Stimulated activated naive CD8-positive, alpha-beta T cell treated with anti-CD3 and anti-CD28 coated beads, Interleukin-15, Interleukin-2, amounts not matched to agents 100 ng/mL and 50 ng/mL, for 24 hours (primary cell): Measurements from ENCODE around the gene GABRA4.

Source experiments
- H3K27ac Mint-ChIP-seq: one replicate; pipeline ENCODE4 v1.8.0; 2021; ENCODE audit warnings: mild to moderate bottlenecking, mixed read lengths
- H3K27me3 Mint-ChIP-seq: one replicate; pipeline ENCODE4 v1.8.0; 2021; ENCODE audit warnings: mixed read lengths
- H3K36me3 Mint-ChIP-seq: one replicate; pipeline ENCODE4 v1.8.0; 2021; ENCODE audit warnings: low read depth, mixed read lengths
- H3K4me1 Mint-ChIP-seq: one replicate; pipeline ENCODE4 v1.8.0; 2021; ENCODE audit warnings: low read depth, mixed read lengths
- H3K4me3 Mint-ChIP-seq: one replicate; pipeline ENCODE4 v1.8.0; 2021; ENCODE audit warnings: mild to moderate bottlenecking, mixed read lengths
- H3K9me3 Mint-ChIP-seq: one replicate; pipeline ENCODE4 v1.8.0; 2021; ENCODE audit warnings: mixed read lengths

Gene GABRA4

DNA sequence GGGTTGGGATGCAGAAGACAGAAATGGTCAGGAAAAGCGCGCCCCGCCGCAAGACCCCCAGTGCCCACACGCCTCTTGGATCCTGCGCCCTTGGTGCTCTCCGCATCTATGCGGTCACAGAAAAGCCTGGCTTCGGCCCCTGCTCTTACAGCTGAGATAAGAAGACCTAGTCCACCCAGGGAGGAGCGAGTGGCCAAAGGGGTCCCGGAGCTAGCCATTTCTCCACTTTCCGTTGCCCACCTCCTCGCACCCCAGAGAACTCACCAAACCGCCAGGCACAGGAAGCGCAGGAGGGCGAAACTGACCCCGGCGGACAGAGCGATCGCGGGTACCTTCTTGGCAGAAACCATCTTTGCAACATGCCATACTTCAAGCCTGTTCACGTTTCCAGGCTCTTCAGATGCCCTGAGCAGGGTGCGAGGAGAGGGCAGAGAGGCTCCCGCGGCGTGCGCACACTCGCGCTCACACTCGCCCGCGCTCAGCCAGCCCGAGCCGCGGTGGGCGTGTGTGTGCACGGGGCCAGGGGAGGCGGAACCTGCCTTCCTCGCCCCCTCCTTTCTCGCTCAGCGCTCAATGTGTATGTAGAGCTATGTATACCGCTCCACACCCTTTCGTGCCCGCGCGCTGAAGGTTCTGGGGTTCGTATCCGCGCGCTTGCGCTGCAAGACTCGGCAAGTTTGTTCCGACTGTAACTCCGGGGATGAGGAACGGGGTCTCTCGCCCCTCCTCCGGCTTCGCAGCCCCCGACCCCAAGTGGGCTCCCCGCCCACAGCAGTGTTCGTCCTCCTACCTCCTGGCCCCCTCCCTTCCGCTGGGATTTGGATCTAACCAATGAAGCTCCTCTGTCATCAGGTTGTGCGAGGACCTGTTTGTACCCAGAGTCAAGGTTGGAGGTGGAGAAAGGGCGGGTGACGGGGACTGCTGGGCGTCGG lies at the start of gene GABRA4:
Gene GABRA4, minus strand, starts transcription at position 507 of the 932 bp plus-strand sequence. Its CDS starts 157 bp downstream, at position 350.
- H3K4me1 Mint-ChIP-seq: peaks cover 2% of the 10 kb centered on the region
- H3K27ac Mint-ChIP-seq: no peak within 1 kb of the TSS
- peaks cover 63% of the 10 kb centered on the region for H3K27me3 Mint-ChIP-seq
- H3K36me3 Mint-ChIP-seq: no peaks in the 10 kb centered on the region
- peak within 1 kb of the TSS; percentile 25 for H3K4me3 Mint-ChIP-seq
- H3K9me3 Mint-ChIP-seq: no peaks in the 10 kb centered on the region

DNA sequence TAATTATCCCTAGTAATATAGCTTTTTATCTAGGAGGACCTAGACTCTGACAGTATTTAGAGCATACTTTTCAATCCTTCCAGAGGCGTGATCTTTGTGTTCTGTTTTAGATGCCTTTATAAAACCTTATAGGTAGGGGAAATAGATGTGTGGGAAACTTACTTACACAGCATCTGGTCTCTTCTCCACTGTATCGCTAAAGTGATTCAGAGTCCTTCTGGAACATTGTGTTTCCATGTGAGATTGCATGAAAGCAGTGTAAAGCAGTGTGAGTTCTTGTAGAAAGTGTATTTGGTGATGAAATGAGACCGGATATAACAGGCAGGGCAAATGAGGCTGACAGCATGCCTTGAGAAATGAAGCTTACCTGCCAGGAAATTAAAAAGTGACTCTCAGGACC lies 47.4 kb upstream of the GABRA4 start:
- Mint-ChIP-seq H3K4me1 (no peaks in the 10 kb centered on the region), H3K9me3 (no peaks in the 10 kb centered on the region), H3K4me3 (no peak overlapping the region), H3K27me3 (peaks cover 20% of the 10 kb centered on the region), H3K36me3 (no peaks in the 10 kb centered on the region), H3K27ac (no peak overlapping the region)

DNA sequence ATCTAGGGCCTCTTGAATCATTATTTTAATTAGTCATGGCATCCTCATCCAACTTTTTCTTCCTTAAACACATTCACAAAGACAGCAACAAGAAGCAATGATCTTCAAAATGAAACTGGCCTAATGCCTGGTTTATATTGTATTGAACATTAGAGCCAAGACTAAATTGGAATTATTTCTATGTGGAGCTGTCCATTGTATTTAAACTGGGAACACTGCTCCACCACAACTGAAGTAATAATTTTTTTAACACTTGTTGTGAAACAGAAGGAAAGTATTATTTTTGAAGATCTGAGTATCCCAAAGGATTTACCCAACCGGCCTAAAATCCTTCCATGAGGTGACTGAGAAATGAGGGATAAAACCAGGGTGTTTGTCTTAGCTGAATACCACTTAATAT lies 44.9 kb upstream of the GABRA4 start:
- Mint-ChIP-seq H3K9me3 (no peaks in the 10 kb centered on the region), H3K27me3 (peaks cover 14% of the 10 kb centered on the region), H3K27ac (no peak overlapping the region), H3K4me1 (no peaks in the 10 kb centered on the region), H3K36me3 (no peaks in the 10 kb centered on the region), H3K4me3 (no peak overlapping the region)

- peaks cover 50% of the 10 kb centered on the region for H3K27me3 Mint-ChIP-seq
- H3K4me1 Mint-ChIP-seq: peaks cover 15% of the 10 kb centered on the region
- no peak overlapping the region for H3K27ac Mint-ChIP-seq
- peak overlapping the region; percentile 39 for H3K4me3 Mint-ChIP-seq
- no peaks in the 10 kb centered on the region for H3K36me3 Mint-ChIP-seq
- H3K9me3 Mint-ChIP-seq: no peaks in the 10 kb centered on the region
Observed at GRCh38 chr4:47032405-47033106, 39.2 kb upstream of the GABRA4 start.

GRCh38 chr4:47031751-47032404 lies 38.5 kb upstream of the GABRA4 start:
- H3K27me3 Mint-ChIP-seq: peaks cover 50% of the 10 kb centered on the region
- H3K4me1 Mint-ChIP-seq: peaks cover 15% of the 10 kb centered on the region
- H3K27ac Mint-ChIP-seq: no peak overlapping the region
- H3K4me3 Mint-ChIP-seq: peak overlapping the region; percentile 67
- H3K36me3 Mint-ChIP-seq: no peaks in the 10 kb centered on the region
- no peaks in the 10 kb centered on the region for H3K9me3 Mint-ChIP-seq

DNA sequence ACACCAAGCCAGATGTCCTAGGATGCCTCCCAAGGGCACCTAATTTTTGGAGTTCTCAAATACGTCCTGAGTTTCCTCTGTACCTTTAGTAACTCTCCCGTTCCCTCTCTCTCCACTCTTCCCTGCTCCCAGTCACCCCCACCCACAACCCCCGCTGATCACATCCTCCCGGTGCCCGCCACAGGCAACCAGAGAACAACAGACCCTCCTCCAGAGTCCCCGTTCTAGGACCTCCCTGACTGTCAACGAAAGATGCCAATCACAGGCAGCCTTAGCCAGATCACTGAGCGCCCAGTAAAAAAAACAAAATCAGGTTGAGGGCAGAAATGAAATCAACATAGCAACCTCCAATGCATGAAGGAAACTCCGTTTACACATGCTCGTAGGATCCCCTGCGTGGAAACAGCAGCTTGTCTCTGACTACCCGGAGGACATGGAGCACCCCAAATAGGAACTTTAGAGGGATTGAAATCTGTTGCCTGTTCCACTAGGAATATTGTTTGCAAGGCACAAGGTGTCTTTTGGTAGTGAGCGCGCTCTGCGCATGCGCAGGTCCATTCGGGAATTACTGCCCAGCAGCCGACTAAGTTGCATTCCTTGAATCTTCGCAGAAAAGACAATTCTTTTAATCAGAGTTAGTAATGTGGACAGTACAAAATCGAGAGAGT lies 37.8 kb upstream of the GABRA4 start, which contains the start of gene GABRB1:
Gene GABRB1, plus strand, starts transcription at position 557 of the 668 bp plus-strand sequence.
- Mint-ChIP-seq H3K4me1 (peaks cover 15% of the 10 kb centered on the region), H3K4me3 (peak within 1 kb of the TSS; percentile 67), H3K9me3 (no peaks in the 10 kb centered on the region), H3K27me3 (peaks cover 50% of the 10 kb centered on the region), H3K27ac (no peak within 1 kb of the TSS), H3K36me3 (no peaks in the 10 kb centered on the region)

GRCh38 chr4:47017494-47017893 lies 24.1 kb upstream of the GABRA4 start:
- Mint-ChIP-seq H3K27me3 (no peaks in the 10 kb centered on the region), H3K4me1 (no peaks in the 10 kb centered on the region), H3K27ac (no peak overlapping the region)

DNA sequence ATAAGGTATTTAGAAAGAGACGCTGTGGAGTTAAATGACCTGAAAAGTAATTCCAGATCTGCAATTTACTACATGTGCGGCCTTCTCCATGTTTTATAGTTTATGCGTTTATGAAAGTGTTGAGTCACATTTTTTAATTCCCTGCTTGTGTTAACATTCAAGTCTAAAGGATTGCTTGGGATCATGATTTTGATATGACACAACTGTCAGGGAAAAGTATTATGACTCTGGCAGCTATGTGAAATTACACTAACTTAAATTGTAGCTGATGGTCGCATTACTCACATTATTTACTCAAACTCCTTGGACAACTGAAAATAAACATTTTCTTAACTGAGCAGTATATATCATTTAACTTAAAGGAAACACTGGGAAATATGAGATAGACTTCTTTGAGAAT lies 23.7 kb upstream of the GABRA4 start:
- no peaks in the 10 kb centered on the region for H3K9me3 Mint-ChIP-seq
- no peaks in the 10 kb centered on the region for H3K4me1 Mint-ChIP-seq
- H3K36me3 Mint-ChIP-seq: no peaks in the 10 kb centered on the region
- no peaks in the 10 kb centered on the region for H3K27me3 Mint-ChIP-seq
- H3K4me3 Mint-ChIP-seq: no peak overlapping the region
- no peak overlapping the region for H3K27ac Mint-ChIP-seq

More at GRCh38 chr4:47017494-47017893, 24.1 kb upstream of the GABRA4 start:
- Mint-ChIP-seq H3K4me3 (no peak overlapping the region), H3K36me3 (no peaks in the 10 kb centered on the region), H3K9me3 (no peaks in the 10 kb centered on the region)

DNA sequence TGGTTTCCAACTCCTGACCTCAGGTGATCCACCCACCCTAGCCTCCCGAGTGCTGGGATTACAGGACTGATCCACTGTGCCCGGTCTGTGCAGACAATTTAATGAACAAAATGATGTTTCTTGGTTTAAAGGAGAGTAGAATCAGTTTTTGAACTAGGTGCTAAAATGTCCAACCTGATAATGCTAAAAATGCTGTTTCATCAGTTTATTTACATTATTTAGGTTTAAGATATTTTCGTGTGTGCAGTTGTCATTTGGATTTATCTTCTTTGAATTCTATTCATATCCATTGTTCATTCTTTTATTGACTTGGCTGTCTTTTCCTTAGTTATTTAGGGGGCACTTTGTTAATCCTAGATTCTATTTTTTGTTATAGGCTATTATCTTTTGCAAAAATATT lies 20.0 kb upstream of the GABRA4 start:
- H3K9me3 Mint-ChIP-seq: no peaks in the 10 kb centered on the region
- H3K27ac Mint-ChIP-seq: no peak overlapping the region
- H3K4me3 Mint-ChIP-seq: no peak overlapping the region
- no peaks in the 10 kb centered on the region for H3K36me3 Mint-ChIP-seq
- H3K27me3 Mint-ChIP-seq: no peaks in the 10 kb centered on the region
- H3K4me1 Mint-ChIP-seq: peaks cover 15% of the 10 kb centered on the region

DNA sequence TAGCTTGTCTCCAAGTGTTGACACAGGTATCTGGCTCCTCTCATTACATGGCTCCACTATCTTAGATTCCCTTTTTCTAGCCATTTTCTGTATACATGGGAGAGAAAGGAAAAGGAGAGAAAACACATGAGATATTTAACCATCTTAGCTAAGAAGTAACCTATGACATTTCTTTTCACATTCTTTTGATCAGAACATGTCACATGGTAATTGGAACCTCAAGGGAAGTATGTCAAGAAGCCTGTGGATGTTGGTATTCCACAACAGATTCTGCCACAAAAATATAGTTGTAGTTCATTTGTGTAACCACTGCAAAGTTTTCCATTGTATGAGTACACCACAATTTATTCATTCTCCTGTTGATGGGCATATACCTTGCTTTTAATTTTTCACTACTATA lies 19.3 kb upstream of the GABRA4 start:
- Mint-ChIP-seq H3K4me3 (no peak overlapping the region), H3K27ac (no peak overlapping the region), H3K27me3 (no peaks in the 10 kb centered on the region), H3K9me3 (no peaks in the 10 kb centered on the region), H3K36me3 (no peaks in the 10 kb centered on the region), H3K4me1 (peaks cover 15% of the 10 kb centered on the region)

DNA sequence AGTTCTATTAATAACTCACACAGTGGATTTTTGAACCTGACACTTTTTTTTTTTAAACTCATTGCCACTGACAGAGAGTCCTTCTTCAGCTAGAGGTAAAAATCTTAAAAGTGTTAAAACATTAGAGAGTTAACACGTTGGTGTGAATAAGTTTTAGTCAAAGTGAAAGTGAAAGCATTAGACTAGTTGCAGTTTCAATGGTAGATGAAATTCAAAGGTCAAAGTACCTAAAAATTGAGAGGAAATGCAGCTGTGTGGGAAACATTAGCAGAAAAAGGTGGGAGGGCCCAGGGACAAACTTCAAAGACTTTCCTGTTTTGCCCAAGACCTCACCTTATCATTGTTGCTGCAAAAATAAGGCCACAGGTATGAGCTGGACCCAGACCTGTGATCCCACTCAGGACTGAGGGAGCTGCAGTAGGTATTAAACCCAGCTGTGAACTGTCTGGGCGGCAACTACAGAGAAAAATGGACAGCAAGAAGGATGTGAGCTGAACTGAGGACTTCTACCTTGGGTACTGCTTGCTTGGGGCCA lies 17.6 kb upstream of the GABRA4 start:
- Mint-ChIP-seq H3K4me1 (peaks cover 15% of the 10 kb centered on the region), H3K27me3 (no peaks in the 10 kb centered on the region), H3K36me3 (no peaks in the 10 kb centered on the region), H3K4me3 (peak overlapping the region; percentile 12), H3K9me3 (no peaks in the 10 kb centered on the region), H3K27ac (no peak overlapping the region)

DNA sequence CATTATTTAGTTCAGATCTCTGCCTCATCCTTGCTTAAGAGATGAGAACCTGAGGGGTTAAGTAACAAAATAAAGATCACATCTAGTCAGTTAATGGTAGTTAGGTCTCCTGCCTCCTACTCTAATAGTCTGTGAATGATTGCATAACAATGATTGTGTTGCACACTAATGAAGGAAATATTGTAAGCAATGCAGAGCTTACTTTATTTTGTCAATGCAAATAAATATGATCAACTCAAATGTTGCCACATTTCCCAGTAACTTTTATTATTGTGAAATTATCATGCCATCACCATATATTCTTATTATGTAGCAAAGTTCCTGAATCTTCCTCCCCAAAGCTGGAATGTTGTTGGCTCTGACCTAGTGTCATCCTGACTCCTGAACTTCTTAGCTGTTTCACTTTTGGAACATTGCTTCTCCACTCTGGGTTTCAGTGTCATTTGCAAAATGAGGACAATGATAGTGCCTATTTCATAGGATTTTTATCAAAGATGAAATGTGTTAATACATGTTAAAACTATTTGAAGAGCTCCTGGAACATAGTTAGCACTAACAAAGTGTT lies 17.0 kb upstream of the GABRA4 start:
- no peaks in the 10 kb centered on the region for H3K36me3 Mint-ChIP-seq
- peaks cover 15% of the 10 kb centered on the region for H3K4me1 Mint-ChIP-seq
- no peak overlapping the region for H3K27ac Mint-ChIP-seq
- H3K4me3 Mint-ChIP-seq: peak overlapping the region; percentile 12
- no peaks in the 10 kb centered on the region for H3K9me3 Mint-ChIP-seq
- no peaks in the 10 kb centered on the region for H3K27me3 Mint-ChIP-seq

- Mint-ChIP-seq H3K27me3 (peaks cover 5% of the 10 kb centered on the region), H3K27ac (no peak overlapping the region), H3K4me3 (no peak overlapping the region), H3K9me3 (no peaks in the 10 kb centered on the region), H3K36me3 (no peaks in the 10 kb centered on the region), H3K4me1 (no peaks in the 10 kb centered on the region)
Observed at GRCh38 chr4:47002580-47002979, 9.2 kb upstream of the GABRA4 start.

DNA sequence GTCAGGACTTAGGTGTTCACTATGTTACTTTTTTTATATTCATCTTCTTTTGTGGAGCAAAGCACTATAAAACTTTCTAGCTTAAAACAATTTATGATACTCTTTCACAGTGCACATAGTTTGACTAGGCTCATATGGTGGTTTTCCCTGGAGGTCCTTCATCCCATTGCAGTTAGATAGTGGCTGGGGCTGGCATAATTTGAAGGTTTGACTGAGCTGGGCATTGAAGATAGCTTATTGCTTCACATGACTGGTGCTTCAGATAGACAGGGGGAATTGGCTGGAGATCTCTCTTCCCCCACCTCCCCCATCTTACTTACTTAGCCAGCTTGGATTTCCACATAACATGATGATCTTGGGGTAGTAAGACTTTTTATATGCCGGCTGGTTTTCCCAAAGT lies 7.0 kb upstream of the GABRA4 start:
- Mint-ChIP-seq H3K36me3 (no peaks in the 10 kb centered on the region), H3K27me3 (peaks cover 23% of the 10 kb centered on the region), H3K4me1 (no peaks in the 10 kb centered on the region), H3K4me3 (no peak overlapping the region), H3K27ac (no peak overlapping the region), H3K9me3 (no peaks in the 10 kb centered on the region)
